Lower leg skin (tissue), 3 donors: Measurements from ENCODE around the gene KCND2.

ENCODE experiments used
- POLR2A ChIP-seq, 2 donors: fragments of 450-650 bp; IDR thresholded peaks; one replicate each; pipeline ENCODE4 v1.6.1; 2016 to 2017; ENCODE audit warnings: antibody characterized with exemption in 2 of 2, mild to moderate bottlenecking in 1 of 2, moderate library complexity in 1 of 2
- TF ChIP-seq, protein P1 (sequence below), 3 donors: fragments of 450-650 bp; IDR thresholded peaks; one replicate each; pipeline ENCODE4 v1.5.1; 2016; ENCODE audit warnings: antibody characterized with exemption in 3 of 3, mild to moderate bottlenecking in 3 of 3, moderate library complexity in 2 of 3

DNA sequence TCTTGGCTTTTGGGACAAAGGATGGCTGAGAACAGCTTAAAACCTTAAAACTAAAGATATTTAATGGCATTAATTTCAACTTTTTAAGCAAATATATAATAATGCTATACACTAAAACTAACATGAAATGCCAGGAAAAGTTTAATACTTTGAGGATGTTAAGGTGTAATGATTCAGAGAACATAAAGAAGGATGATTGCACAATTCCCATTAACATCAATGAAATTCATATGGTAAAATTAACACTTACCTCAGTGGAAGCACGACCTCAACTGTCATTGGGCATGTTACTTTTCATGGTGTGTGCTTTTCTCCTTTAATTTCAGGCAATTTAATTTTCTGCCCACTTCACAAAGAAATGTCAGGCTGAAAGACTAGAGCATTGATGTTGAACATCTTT lies 171.7 kb downstream of the KCND2 start:
- TF ChIP-seq, protein P1, sequence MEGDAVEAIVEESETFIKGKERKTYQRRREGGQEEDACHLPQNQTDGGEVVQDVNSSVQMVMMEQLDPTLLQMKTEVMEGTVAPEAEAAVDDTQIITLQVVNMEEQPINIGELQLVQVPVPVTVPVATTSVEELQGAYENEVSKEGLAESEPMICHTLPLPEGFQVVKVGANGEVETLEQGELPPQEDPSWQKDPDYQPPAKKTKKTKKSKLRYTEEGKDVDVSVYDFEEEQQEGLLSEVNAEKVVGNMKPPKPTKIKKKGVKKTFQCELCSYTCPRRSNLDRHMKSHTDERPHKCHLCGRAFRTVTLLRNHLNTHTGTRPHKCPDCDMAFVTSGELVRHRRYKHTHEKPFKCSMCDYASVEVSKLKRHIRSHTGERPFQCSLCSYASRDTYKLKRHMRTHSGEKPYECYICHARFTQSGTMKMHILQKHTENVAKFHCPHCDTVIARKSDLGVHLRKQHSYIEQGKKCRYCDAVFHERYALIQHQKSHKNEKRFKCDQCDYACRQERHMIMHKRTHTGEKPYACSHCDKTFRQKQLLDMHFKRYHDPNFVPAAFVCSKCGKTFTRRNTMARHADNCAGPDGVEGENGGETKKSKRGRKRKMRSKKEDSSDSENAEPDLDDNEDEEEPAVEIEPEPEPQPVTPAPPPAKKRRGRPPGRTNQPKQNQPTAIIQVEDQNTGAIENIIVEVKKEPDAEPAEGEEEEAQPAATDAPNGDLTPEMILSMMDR (IDR thresholded peaks at IDR 0.05) = no peak
- TF ChIP-seq POLR2A (IDR thresholded peaks at IDR 0.05) = no peak
